A549 treated with Hydrocortisone at 1 μM for 4 hours (cell line): ENCODE results near the gene ERLIN1. TPM values are rescaled to one million over a fixed set of nuclear protein-coding genes. Genes with fewer than 3 reads are reported as not detected.

ENCODE experiments used
- total RNA-seq: library from RNA; stranded (reverse); fragments of 200-300 nt; extraction: Qiagen RNA extraction; gene quantifications from 5 replicates; pipeline ENCODE4 v1.2.3, GENCODE V29; 2022

Gene ERLIN1
- 44.0 to 79.6 TPM (median 53.0 TPM) in 5 replicates for total RNA-seq

GRCh38 chr10:100185364-100186252 is at the start of gene ERLIN1:
Gene ERLIN1 (minus strand): TSS chr10:100186029. CDS start chr10:100185626, 403 bp downstream.

Other genes starting within 250 kb of the ERLIN1 start
- 17.3 to 29.4 TPM (median 22.6 TPM) in 5 replicates for gene DNMBP, start 176.1 kb downstream of the ERLIN1 start, total RNA-seq
- gene CPN1, start 104.2 kb downstream of the ERLIN1 start, total RNA-seq: 0.16 to 0.39 TPM (median 0.28 TPM) in 5 replicates
- 17.8 to 28.1 TPM (median 20.1 TPM) in 5 replicates for gene CHUK, start 43.6 kb upstream of the ERLIN1 start, total RNA-seq
- gene CWF19L1, start 81.6 kb upstream of the ERLIN1 start, total RNA-seq: 20.5 to 28.1 TPM (median 22.5 TPM) in 5 replicates
- gene BLOC1S2, start 100.7 kb upstream of the ERLIN1 start, total RNA-seq: 94.5 to 106 TPM (median 96.5 TPM) in 5 replicates
- 0.05 to 0.31 TPM (median 0.16 TPM) in 5 replicates for gene PKD2L1, start 144.2 kb upstream of the ERLIN1 start, total RNA-seq
- gene SCD, start 161.2 kb upstream of the ERLIN1 start, total RNA-seq: 128 to 195 TPM (median 161 TPM) in 5 replicates